Astrocyte (in vitro differentiated cells and primary cell): Measurements from ENCODE around the gene STRAP. TPM values are rescaled to one million over a fixed set of nuclear protein-coding genes. Genes with fewer than 3 reads are reported as not detected.
"Not testable (repeated sequence)": the region's sequence is repeated elsewhere in the genome, so short reads cannot be mapped to it uniquely, and the experiment has no call there.

Experiments
- DNase-seq: peaks from one replicate; pipeline ENCODE4 v3.0.0-alpha.2; 2010; ENCODE audit warnings: low read depth
- FAIRE-seq: peaks from 2 replicates; lab custom pipeline; 2011; peaks lifted over from hg19 to GRCh38; lab: Jason Lieb, UNC
- H2AFZ ChIP-seq: 2 replicates; pipeline ENCODE4 v1.6.0; 2012; ENCODE audit warnings: low read depth, low read length, inconsistent platforms
- H3K27ac ChIP-seq: 2 replicates; pipeline ENCODE4 v1.5.1; 2011; ENCODE audit warnings: low read depth, low read length, inconsistent platforms
- H3K27me3 ChIP-seq: 2 replicates; pipeline ENCODE4 v1.6.0; 2011; ENCODE audit warnings: low read length, inconsistent platforms; ENCODE audit not compliant: insufficient read depth
- H3K36me3 ChIP-seq: 2 replicates; pipeline ENCODE4 v1.5.1; 2011; ENCODE audit warnings: low read length, inconsistent platforms; ENCODE audit not compliant: insufficient read depth
- H3K4me1 ChIP-seq: 2 replicates; pipeline ENCODE4 v1.5.1; 2011; ENCODE audit warnings: low read length, inconsistent platforms; ENCODE audit not compliant: insufficient read depth
- H3K4me2 ChIP-seq: 2 replicates; pipeline ENCODE4 v1.6.0; 2012; ENCODE audit warnings: low read length, inconsistent platforms
- H3K4me3 ChIP-seq: 2 replicates; pipeline ENCODE4 v1.5.1; 2011; ENCODE audit warnings: low read depth, mild to moderate bottlenecking, low read length, inconsistent platforms; ENCODE audit not compliant: insufficient read depth
- H3K79me2 ChIP-seq: 2 replicates; pipeline ENCODE4 v1.6.0; 2012; ENCODE audit warnings: mild to moderate bottlenecking, low read length, inconsistent platforms; ENCODE audit not compliant: insufficient read depth
- H3K9ac ChIP-seq: 2 replicates; pipeline ENCODE4 v1.6.0; 2012; ENCODE audit warnings: mild to moderate bottlenecking, low read length, inconsistent platforms
- H3K9me3 ChIP-seq: 2 replicates; pipeline ENCODE4 v1.5.1; 2012; ENCODE audit warnings: low read depth, mild to moderate bottlenecking, low read length, inconsistent platforms; ENCODE audit not compliant: insufficient read depth
- H4K20me1 ChIP-seq: 2 replicates; pipeline ENCODE4 v1.6.0; 2012; ENCODE audit warnings: low read length, inconsistent platforms; ENCODE audit not compliant: insufficient read depth
- H3K27ac Mint-ChIP-seq: one replicate; pipeline ENCODE4 v1.8.0; 2021; ENCODE audit warnings: mild to moderate bottlenecking, mixed read lengths; ENCODE audit not compliant: unreplicated experiment
- H3K27me3 Mint-ChIP-seq: one replicate; pipeline ENCODE4 v1.8.0; 2021; ENCODE audit warnings: low read depth, mixed read lengths; ENCODE audit not compliant: unreplicated experiment
- H3K36me3 Mint-ChIP-seq: one replicate; pipeline ENCODE4 v1.8.0; 2021; ENCODE audit warnings: low read depth, mixed read lengths; ENCODE audit not compliant: unreplicated experiment
- H3K4me1 Mint-ChIP-seq: one replicate; pipeline ENCODE4 v1.8.0; 2021; ENCODE audit warnings: low read depth, mixed read lengths; ENCODE audit not compliant: unreplicated experiment
- H3K4me3 Mint-ChIP-seq: one replicate; pipeline ENCODE4 v1.8.0; 2021; ENCODE audit warnings: mild to moderate bottlenecking, moderate library complexity, mixed read lengths; ENCODE audit not compliant: unreplicated experiment
- H3K9me3 Mint-ChIP-seq: one replicate; pipeline ENCODE4 v1.8.0; 2021; ENCODE audit warnings: mild to moderate bottlenecking, mixed read lengths; ENCODE audit not compliant: unreplicated experiment
- EZH2 ChIP-seq: IDR thresholded peaks from 2 replicates; pipeline ENCODE4 v1.6.1; 2012; ENCODE audit warnings: mild to moderate bottlenecking, low read length, inconsistent platforms; ENCODE audit not compliant: insufficient read depth
- total RNA-seq: library from RNA; stranded (reverse); gene quantifications from 2 replicates; pipeline ENCODE4 v1.2.1, GENCODE V29; 2021
- TF ChIP-seq, protein P1 (sequence below): IDR thresholded peaks from 2 replicates; pipeline ENCODE4 v1.5.1; 2011; ENCODE audit warnings: low read depth, mild to moderate bottlenecking, inconsistent platforms, low read length, moderate library complexity; ENCODE audit not compliant: insufficient read depth

Gene STRAP
- total RNA-seq, 1 donor from 2014 or later: 241 TPM

DNA sequence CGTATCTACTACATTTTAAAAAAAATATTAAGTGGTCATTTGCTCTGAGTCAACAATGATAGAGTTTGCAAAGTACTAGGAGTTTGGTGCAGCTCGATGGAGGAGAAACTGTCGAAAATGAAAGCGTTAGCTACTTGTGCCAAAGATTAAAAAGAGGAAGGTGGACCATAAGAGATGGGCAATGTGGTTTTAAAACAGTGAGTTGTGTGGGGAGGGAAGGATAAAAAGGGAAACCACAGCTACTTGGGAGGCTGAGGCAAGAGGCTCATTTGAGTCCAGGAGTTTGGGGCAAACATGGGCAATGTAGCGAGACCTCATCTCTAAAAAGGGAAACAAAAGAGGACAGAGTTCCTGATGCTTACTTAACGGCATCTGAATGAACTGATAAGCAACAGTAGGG, 18.2 kb upstream of the STRAP start:
- no peaks in the 10 kb centered on the region for H3K79me2 ChIP-seq
- no peak overlapping the region for H3K4me3 Mint-ChIP-seq
- no peaks in the 10 kb centered on the region for H3K27me3 Mint-ChIP-seq
- H3K9ac ChIP-seq: no peak overlapping the region
- H3K4me3 ChIP-seq: no peak overlapping the region
- no peaks in the 10 kb centered on the region for H3K36me3 ChIP-seq
- H3K9me3 Mint-ChIP-seq: peaks cover 1% of the 10 kb centered on the region
- no peak for DNase-seq
- FAIRE-seq: no peak
- H4K20me1 ChIP-seq: no peaks in the 10 kb centered on the region
- H3K27ac ChIP-seq: no peak overlapping the region
- no peak for TF ChIP-seq EZH2
- TF ChIP-seq, protein P1, sequence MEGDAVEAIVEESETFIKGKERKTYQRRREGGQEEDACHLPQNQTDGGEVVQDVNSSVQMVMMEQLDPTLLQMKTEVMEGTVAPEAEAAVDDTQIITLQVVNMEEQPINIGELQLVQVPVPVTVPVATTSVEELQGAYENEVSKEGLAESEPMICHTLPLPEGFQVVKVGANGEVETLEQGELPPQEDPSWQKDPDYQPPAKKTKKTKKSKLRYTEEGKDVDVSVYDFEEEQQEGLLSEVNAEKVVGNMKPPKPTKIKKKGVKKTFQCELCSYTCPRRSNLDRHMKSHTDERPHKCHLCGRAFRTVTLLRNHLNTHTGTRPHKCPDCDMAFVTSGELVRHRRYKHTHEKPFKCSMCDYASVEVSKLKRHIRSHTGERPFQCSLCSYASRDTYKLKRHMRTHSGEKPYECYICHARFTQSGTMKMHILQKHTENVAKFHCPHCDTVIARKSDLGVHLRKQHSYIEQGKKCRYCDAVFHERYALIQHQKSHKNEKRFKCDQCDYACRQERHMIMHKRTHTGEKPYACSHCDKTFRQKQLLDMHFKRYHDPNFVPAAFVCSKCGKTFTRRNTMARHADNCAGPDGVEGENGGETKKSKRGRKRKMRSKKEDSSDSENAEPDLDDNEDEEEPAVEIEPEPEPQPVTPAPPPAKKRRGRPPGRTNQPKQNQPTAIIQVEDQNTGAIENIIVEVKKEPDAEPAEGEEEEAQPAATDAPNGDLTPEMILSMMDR: no peak
- no peaks in the 10 kb centered on the region for H3K27me3 ChIP-seq
- no peak overlapping the region for H3K4me2 ChIP-seq
- H3K36me3 Mint-ChIP-seq: no peaks in the 10 kb centered on the region
- no peaks in the 10 kb centered on the region for H3K9me3 ChIP-seq
- no peaks in the 10 kb centered on the region for H3K4me1 ChIP-seq
- no peak overlapping the region for H2AFZ ChIP-seq
- no peak overlapping the region for H3K27ac Mint-ChIP-seq
- H3K4me1 Mint-ChIP-seq: peaks cover 6% of the 10 kb centered on the region

- Histone ChIP-seq H3K79me2 (no peaks in the 10 kb centered on the region), H3K4me2 (no peak overlapping the region), H3K4me1 (no peaks in the 10 kb centered on the region), H3K27me3 (no peaks in the 10 kb centered on the region), H4K20me1 (no peaks in the 10 kb centered on the region), H3K27ac (no peak overlapping the region), H3K36me3 (no peaks in the 10 kb centered on the region), H3K9ac (no peak overlapping the region), H3K9me3 (no peaks in the 10 kb centered on the region), H2AFZ (no peak overlapping the region), H3K4me3 (no peak overlapping the region)
- no peak for DNase-seq
- Mint-ChIP-seq H3K27ac (no peak overlapping the region), H3K27me3 (no peaks in the 10 kb centered on the region), H3K4me3 (no peak overlapping the region), H3K4me1 (peaks cover 6% of the 10 kb centered on the region), H3K36me3 (no peaks in the 10 kb centered on the region), H3K9me3 (peaks cover 10% of the 10 kb centered on the region)
- FAIRE-seq: no peak
- TF ChIP-seq, protein P1: no peak
Measured at GRCh38 chr12:15868186-15868585, 14.0 kb upstream of the STRAP start.

DNA sequence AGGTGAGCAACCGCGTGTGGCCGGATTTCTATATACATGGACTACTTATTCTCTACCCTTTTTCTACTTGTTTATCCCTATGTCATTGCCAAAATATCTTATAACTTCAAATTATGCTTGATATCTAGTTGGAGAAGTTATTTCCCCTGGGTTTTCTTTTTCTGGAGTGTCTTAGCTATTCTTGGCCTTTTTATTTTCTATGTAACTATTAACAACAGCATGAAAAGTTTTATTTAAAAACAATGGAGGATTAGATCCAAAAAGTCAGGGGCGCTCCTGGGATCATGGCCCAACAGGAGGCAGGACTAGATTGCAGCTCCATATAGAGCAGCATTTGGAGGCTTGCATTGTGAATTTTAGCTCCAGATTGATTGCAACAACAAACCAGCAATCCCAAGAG, 8.6 kb upstream of the STRAP start:
- H3K36me3 ChIP-seq: no peaks in the 10 kb centered on the region
- no peaks in the 10 kb centered on the region for H4K20me1 ChIP-seq
- no peak overlapping the region for H3K4me2 ChIP-seq
- Mint-ChIP-seq H3K27ac (no peak overlapping the region), H3K36me3 (no peaks in the 10 kb centered on the region), H3K27me3 (no peaks in the 10 kb centered on the region), H3K4me3 (no peak overlapping the region), H3K4me1 (no peaks in the 10 kb centered on the region), H3K9me3 (peaks cover 10% of the 10 kb centered on the region)
- no peaks in the 10 kb centered on the region for H3K9me3 ChIP-seq
- no peak overlapping the region for H3K9ac ChIP-seq
- no peak for TF ChIP-seq EZH2
- TF ChIP-seq, protein P1: no peak
- H3K27ac ChIP-seq: no peak overlapping the region
- H3K4me1 ChIP-seq: no peaks in the 10 kb centered on the region
- FAIRE-seq (no peak), DNase-seq (no peak)
- no peaks in the 10 kb centered on the region for H3K27me3 ChIP-seq
- no peak overlapping the region for H3K4me3 ChIP-seq
- H2AFZ ChIP-seq: no peak overlapping the region
- H3K79me2 ChIP-seq: no peaks in the 10 kb centered on the region

DNA sequence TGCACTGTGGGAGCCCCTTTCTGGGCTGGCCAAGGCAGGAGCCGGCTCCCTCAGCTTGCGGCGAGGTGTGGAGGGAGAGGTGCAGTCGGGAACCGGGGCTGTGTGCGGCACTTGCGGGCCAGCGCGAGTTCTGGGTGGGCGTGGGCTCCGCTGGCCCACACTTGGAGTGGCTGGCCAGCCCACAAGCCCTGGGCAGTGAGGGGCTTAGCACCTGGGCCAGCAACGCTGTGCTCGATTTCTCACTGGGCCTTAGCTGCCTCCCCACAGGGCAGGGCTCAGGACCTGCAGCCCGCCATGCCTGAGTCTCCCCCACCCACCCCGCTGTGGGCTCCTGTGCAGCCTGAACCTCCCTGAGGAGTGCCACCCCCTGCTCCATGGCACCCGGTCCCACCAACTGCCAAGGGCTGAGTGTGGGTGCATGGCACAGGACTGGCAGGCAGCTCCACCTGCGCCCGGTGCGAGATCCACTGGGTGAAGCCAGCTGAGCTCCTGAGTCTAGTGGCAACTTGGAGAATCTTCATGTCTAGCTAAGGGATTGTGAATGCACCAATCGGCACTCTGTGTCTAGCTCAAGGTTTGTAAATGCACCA, 7.5 kb upstream of the STRAP start:
- not testable (repeated sequence) for FAIRE-seq, H3K79me2 ChIP-seq, H3K36me3 ChIP-seq, H3K27ac Mint-ChIP-seq, H3K27me3 Mint-ChIP-seq, H3K9me3 ChIP-seq, H4K20me1 ChIP-seq, H2AFZ ChIP-seq, H3K4me3 Mint-ChIP-seq, H3K4me3 ChIP-seq, H3K4me1 Mint-ChIP-seq, H3K4me2 ChIP-seq, H3K9ac ChIP-seq, H3K9me3 Mint-ChIP-seq, H3K36me3 Mint-ChIP-seq, H3K27me3 ChIP-seq, DNase-seq, H3K4me1 ChIP-seq, H3K27ac ChIP-seq
